NT2/D1 (cell line): ENCODE data around the gene USF3.
A peak's percentile ranks its signal among the peaks of the same experiment; 100 is the strongest.

Experiments used
- DNase-seq: peaks from one replicate; pipeline ENCODE4 v3.0.0-alpha.2; 2011; ENCODE audit warnings: low read depth, low spot score
- H3K27me3 ChIP-seq: 2 replicates; pipeline ENCODE4 v1.6.0; 2011; ENCODE audit warnings: mild to moderate bottlenecking; ENCODE audit not compliant: insufficient read length, insufficient read depth
- H3K36me3 ChIP-seq: 2 replicates; pipeline ENCODE4 v1.6.1; 2011; ENCODE audit warnings: mild to moderate bottlenecking, low read length, mixed read lengths; ENCODE audit not compliant: insufficient read depth, insufficient read length
- H3K4me1 ChIP-seq: 2 replicates; pipeline ENCODE4 v1.5.1; 2011; ENCODE audit not compliant: insufficient read depth, insufficient read length
- H3K4me3 ChIP-seq: 2 replicates; pipeline ENCODE4 v1.5.1; 2011; ENCODE audit warnings: low read depth; ENCODE audit not compliant: insufficient read length
- H3K9ac ChIP-seq: 2 replicates; pipeline ENCODE4 v1.6.0; 2011; ENCODE audit warnings: low read depth; ENCODE audit not compliant: insufficient read length
- H3K9me3 ChIP-seq: 2 replicates; pipeline ENCODE4 v1.5.1; 2011; ENCODE audit warnings: mild to moderate bottlenecking, low read length; ENCODE audit not compliant: insufficient read depth
- SUZ12 ChIP-seq: IDR thresholded peaks from 2 replicates; pipeline ENCODE4 v1.6.1; 2011; ENCODE audit not compliant: insufficient read length, insufficient read depth; ENCODE audit errors: extremely low read depth
- YY1 ChIP-seq: IDR thresholded peaks from 2 replicates; pipeline ENCODE4 v1.6.1; 2011; ENCODE audit not compliant: insufficient read length, insufficient read depth
- ZNF274 ChIP-seq: IDR thresholded peaks from 2 replicates; pipeline ENCODE4 v1.6.1; 2011; ENCODE audit warnings: mild to moderate bottlenecking, low read depth, low read length

Gene USF3

GRCh38 chr3:113695786-113696645 lies at the start of gene USF3:
Gene USF3, minus strand, starts transcription at chr3:113696642. Its CDS starts 21,764 bp downstream, at chr3:113674878.
- Histone ChIP-seq H3K36me3 (no peaks in the 10 kb centered on the region), H3K27me3 (no peaks in the 10 kb centered on the region), H3K9me3 (no peaks in the 10 kb centered on the region), H3K4me3 (peak within 1 kb of the TSS; percentile 78), H3K4me1 (peaks cover 2% of the 10 kb centered on the region), H3K9ac (peak within 1 kb of the TSS; percentile 86)
- peak; percentile 36 for DNase-seq
- no peak for TF ChIP-seq ZNF274
- TF ChIP-seq SUZ12, result no peak
- no peak for TF ChIP-seq YY1

- TF ChIP-seq YY1 (no peak), ZNF274 (no peak), SUZ12 (no peak)
- DNase-seq, result peak; percentile 74
- no peaks in the 10 kb centered on the region for H3K27me3 ChIP-seq
- peaks cover 30% of the 10 kb centered on the region for H3K36me3 ChIP-seq
- H3K9me3 ChIP-seq, result no peaks in the 10 kb centered on the region
- peak within 1 kb of the TSS; percentile 97 for H3K9ac ChIP-seq
- H3K4me1 ChIP-seq, result no peaks in the 10 kb centered on the region
- H3K4me3 ChIP-seq, result peak within 1 kb of the TSS; percentile 93
Measured at GRCh38 chr3:113745756-113746547, 49.5 kb upstream of the USF3 start, which contains the start of gene NAA50. Gene NAA50, minus strand, starts transcription at chr3:113746249. Its CDS starts 300 bp downstream, at chr3:113745949.

DNA sequence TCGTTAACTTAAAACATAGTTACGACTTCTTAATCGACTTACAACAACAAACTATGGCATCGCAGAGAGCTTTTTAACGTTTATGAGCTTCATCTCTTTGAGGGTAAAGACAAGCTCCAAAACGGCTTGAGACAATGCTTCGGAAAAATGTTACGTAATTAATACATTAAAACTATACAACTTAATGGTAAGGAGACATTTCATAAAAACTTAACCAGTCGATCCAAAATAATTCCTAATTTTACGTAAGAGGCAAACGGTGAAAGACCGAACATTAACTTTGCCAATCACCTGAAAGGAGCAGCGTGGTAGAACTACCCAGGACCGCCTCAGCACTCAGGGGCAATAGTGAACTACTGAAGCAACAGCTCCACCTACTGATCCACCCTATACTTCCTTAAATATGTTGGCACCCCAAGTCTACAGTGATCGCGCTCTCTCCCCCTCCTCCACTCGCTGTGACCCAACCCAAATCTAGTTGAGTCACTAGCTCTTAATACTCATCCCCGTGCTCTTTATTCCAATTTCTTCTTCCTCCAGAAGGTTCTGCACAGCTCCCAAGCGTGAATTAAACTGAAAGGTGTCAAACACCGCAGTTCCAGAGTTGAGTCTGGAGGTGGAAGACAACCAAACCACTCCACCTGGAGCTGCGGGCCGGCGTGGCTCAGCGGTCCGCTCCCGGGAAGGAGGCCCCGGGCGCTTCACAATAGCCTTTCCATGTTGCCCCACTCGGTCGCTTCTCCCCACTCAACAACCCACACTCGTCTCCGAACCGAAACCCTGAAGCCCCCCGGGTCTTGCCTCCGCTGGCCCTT lies 48.7 kb upstream of the USF3 start:
- TF ChIP-seq YY1, result no peak
- TF ChIP-seq SUZ12, result no peak
- H3K9me3 ChIP-seq, result no peaks in the 10 kb centered on the region
- H3K4me3 ChIP-seq, result peak overlapping the region; percentile 93
- H3K4me1 ChIP-seq, result no peaks in the 10 kb centered on the region
- peaks cover 33% of the 10 kb centered on the region for H3K36me3 ChIP-seq
- H3K27me3 ChIP-seq, result no peaks in the 10 kb centered on the region
- peak overlapping the region; percentile 97 for H3K9ac ChIP-seq
- DNase-seq, result peak; percentile 70

GRCh38 chr3:113743006-113743630 lies 46.7 kb upstream of the USF3 start:
- H3K9ac ChIP-seq, result no peak overlapping the region

DNA sequence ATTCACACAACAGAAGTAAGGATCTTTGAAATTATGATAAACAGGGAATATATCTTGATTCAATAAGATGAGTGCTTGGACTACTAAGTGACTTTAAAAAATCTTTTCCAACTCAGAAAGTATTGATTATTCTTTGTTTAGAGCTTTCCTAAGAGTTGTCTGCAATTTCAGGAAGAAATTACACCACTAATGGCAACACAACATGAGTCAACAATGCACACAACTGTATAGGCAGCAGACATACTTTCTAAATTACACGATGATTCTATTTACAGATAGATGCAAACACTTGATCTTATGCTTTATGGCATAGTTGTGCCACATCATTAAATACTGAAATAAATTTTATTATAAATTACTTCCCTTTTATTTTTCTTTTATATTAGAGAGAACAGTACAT lies 45.2 kb upstream of the USF3 start:
- no peak overlapping the region for H3K4me3 ChIP-seq

More at GRCh38 chr3:113743006-113743630, 46.7 kb upstream of the USF3 start:
- peaks cover 40% of the 10 kb centered on the region for H3K36me3 ChIP-seq
- H3K27me3 ChIP-seq, result no peaks in the 10 kb centered on the region
- DNase-seq, result no peak
- H3K9me3 ChIP-seq, result no peaks in the 10 kb centered on the region
- H3K4me3 ChIP-seq, result no peak overlapping the region
- TF ChIP-seq SUZ12 (no peak), ZNF274 (no peak), YY1 (no peak)
- H3K4me1 ChIP-seq, result no peaks in the 10 kb centered on the region

DNA sequence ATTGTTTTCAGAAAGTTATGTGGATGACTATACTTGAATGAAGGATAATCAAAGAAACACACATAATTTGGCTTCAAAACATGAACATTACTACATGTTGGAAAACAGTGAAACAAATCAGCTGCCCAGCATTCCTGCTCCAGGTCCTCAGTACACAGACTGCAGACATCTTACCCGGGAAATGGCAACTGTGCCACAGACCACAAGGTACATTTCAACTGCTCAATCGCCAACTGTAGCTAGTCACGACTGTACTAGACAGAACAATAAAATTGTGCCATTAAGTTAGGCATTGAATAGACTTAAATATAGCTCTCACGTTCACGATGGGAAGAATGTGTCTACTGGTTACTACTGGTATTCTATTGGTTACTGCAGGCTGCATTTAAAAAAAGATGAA lies 44.6 kb upstream of the USF3 start:
- H3K9me3 ChIP-seq, result no peaks in the 10 kb centered on the region
- no peaks in the 10 kb centered on the region for H3K4me1 ChIP-seq
- no peaks in the 10 kb centered on the region for H3K27me3 ChIP-seq
- no peak overlapping the region for H3K9ac ChIP-seq
- peaks cover 40% of the 10 kb centered on the region for H3K36me3 ChIP-seq
- no peak overlapping the region for H3K4me3 ChIP-seq
- TF ChIP-seq ZNF274 (no peak), YY1 (no peak), SUZ12 (no peak)
- no peak for DNase-seq

More for the DNA sequence above, 45.2 kb upstream of the USF3 start:
- Histone ChIP-seq H3K9me3 (no peaks in the 10 kb centered on the region), H3K9ac (no peak overlapping the region), H3K36me3 (peaks cover 40% of the 10 kb centered on the region), H3K27me3 (no peaks in the 10 kb centered on the region), H3K4me1 (no peaks in the 10 kb centered on the region)
- DNase-seq, result no peak
- no peak for TF ChIP-seq YY1
- TF ChIP-seq ZNF274, result no peak
- no peak for TF ChIP-seq SUZ12
